ENCODE measurements around the gene TYK2. TPM values are rescaled to one million over a fixed set of nuclear protein-coding genes. Genes with fewer than 3 reads are reported as not detected.

The TYK2 gene
- polyA plus RNA-seq (2011; rRNA removed), result 29.1 and 52.8 TPM in 2 replicates
- polyA minus RNA-seq (2011; rRNA and poly(A)+ RNA removed), result 34.0 and 52.4 TPM in 2 replicates

- Histone ChIP-seq H3K27ac (ENCODE audit: low read depth, low read length) (peak within 1 kb of the TSS; percentile 57), H3K9me3 (ENCODE audit: control insufficient read depth, insufficient read depth, low read length) (no peaks in the 10 kb centered on the region; the same call in 1 of the 2 replicates), H3K27me3 (ENCODE audit: control insufficient read depth, insufficient read depth, low read length) (no peaks in the 10 kb centered on the region), H3K4me3 (ENCODE audit: low read depth, low read length) (peak within 1 kb of the TSS; percentile 95)
- ChIA-PET CTCF (interaction anchor here (1.3 to 2.3 kb wide), 4 partner anchors 8 to 122 kb away, joined by 6 to 18 read pairs (median 10); no protein-coding TSS in a partner anchor), POLR2A (interaction anchor here (0.6 to 1.5 kb wide), 7 partner anchors 8 to 246 kb away, joined by 3 to 13 read pairs (median 3); partner anchors contain the start of genes ICAM1 and RAVER1)
- DNase-seq (ENCODE audit: low read depth, low spot score), result peak; percentile 97
- TF ChIP-seq CTCF (IDR thresholded peaks at IDR 0.05; ENCODE audit: low read depth, low read length), result no peak
Measured at GRCh38 chr19:10380313-10381102, at the start of gene TYK2. TSS of gene TYK2 (minus strand) at chr19:10380572. CDS start at chr19:10378406, 2,166 bp downstream.

GRCh38 chr19:10428996-10429381, 48.6 kb upstream of the TYK2 start:
- TF ChIP-seq CTCF (IDR thresholded peaks at IDR 0.05; ENCODE audit: low read depth, low read length), result no peak
- no peak overlapping the region for H3K27ac ChIP-seq (ENCODE audit: low read depth, low read length)
- ChIA-PET CTCF (interaction anchor here (0.6 to 1.3 kb wide), 2 partner anchors 24 to 50 kb away, joined by 3 to 14 read pairs; no protein-coding TSS in a partner anchor), POLR2A (no interaction called here)
- no peak for DNase-seq (ENCODE audit: low read depth, low spot score)
- H3K27me3 ChIP-seq (ENCODE audit: control insufficient read depth, insufficient read depth, low read length), result peaks cover 3% of the 10 kb centered on the region
- peaks cover 9% of the 10 kb centered on the region; the same call in 1 of the 2 replicates for H3K9me3 ChIP-seq (ENCODE audit: control insufficient read depth, insufficient read depth, low read length)
- H3K4me3 ChIP-seq (ENCODE audit: low read depth, low read length), result no peak overlapping the region

GRCh38 chr19:10427169-10427568, 46.8 kb upstream of the TYK2 start:
- POLR2A ChIA-PET, result no interaction called here
- peaks cover 5% of the 10 kb centered on the region for H3K27me3 ChIP-seq (ENCODE audit: control insufficient read depth, insufficient read depth, low read length)
- H3K9me3 ChIP-seq (ENCODE audit: control insufficient read depth, insufficient read depth, low read length), result peaks cover 9% of the 10 kb centered on the region; the same call in 1 of the 2 replicates
- no peak for TF ChIP-seq CTCF (IDR thresholded peaks at IDR 0.05; ENCODE audit: low read depth, low read length)
- no peak overlapping the region for H3K27ac ChIP-seq (ENCODE audit: low read depth, low read length)
- no peak for DNase-seq (ENCODE audit: low read depth, low spot score)
- no peak overlapping the region for H3K4me3 ChIP-seq (ENCODE audit: low read depth, low read length)
- CTCF ChIA-PET, result interaction anchor here (1.1 to 2.7 kb wide), 3 partner anchors 10 to 168 kb away, joined by 3 to 18 read pairs (median 5); no protein-coding TSS in a partner anchor

GRCh38 chr19:10424011-10424637, 43.8 kb upstream of the TYK2 start:
- DNase-seq (ENCODE audit: low read depth, low spot score), result no peak
- Histone ChIP-seq H3K27me3 (ENCODE audit: control insufficient read depth, insufficient read depth, low read length) (peaks cover 7% of the 10 kb centered on the region), H3K9me3 (ENCODE audit: control insufficient read depth, insufficient read depth, low read length) (no peaks in the 10 kb centered on the region), H3K4me3 (ENCODE audit: low read depth, low read length) (peak overlapping the region; percentile 58), H3K27ac (ENCODE audit: low read depth, low read length) (no peak overlapping the region)
- ChIA-PET POLR2A (interaction anchor here (1.4 kb wide), 1 partner anchor 21 kb away, joined by 4 read pairs; the partner anchor contains the start of gene CDC37), CTCF (interaction anchor here (0.5 to 1.8 kb wide), 9 partner anchors 11 to 512 kb away, joined by 3 to 17 read pairs (median 4); partner anchors contain the start of gene CDC37)
- peak; percentile 82 for TF ChIP-seq CTCF (IDR thresholded peaks at IDR 0.05; ENCODE audit: low read depth, low read length)
